ENCODE measurements around the gene FAM174B.

- TF ChIP-seq CTCF (IDR thresholded peaks at IDR 0.05; ENCODE audit: low read length), result no peak
- TF ChIP-seq EZH2 (IDR thresholded peaks at IDR 0.05; ENCODE audit: borderline replicate concordance, low read length), result no peak
Measured at GRCh38 chr15:92569778-92570177, 85.8 kb downstream of the FAM174B start.

All from OCI-LY1 (cell line).